Keratinocyte (primary cell): ENCODE measurements around the gene PTS. TPM values are rescaled to one million over a fixed set of nuclear protein-coding genes. Genes with fewer than 3 reads are reported as not detected.

Source experiments
- DNase-seq: peaks from one replicate; pipeline ENCODE4 v3.0.0-alpha.2; 2011; ENCODE audit warnings: low read depth, missing footprints, low spot score
- FAIRE-seq: peaks from 2 replicates; lab custom pipeline; 2011; peaks lifted over from hg19 to GRCh38; lab: Jason Lieb, UNC
- H2AFZ ChIP-seq: 2 replicates; pipeline ENCODE4 v1.6.0; 2012; ENCODE audit warnings: low read length, control low read depth, inconsistent platforms; ENCODE audit not compliant: control insufficient read depth
- H3K27ac ChIP-seq: 2 replicates; pipeline ENCODE4 v1.5.1; 2011; ENCODE audit warnings: low read length; ENCODE audit not compliant: control insufficient read depth, insufficient read depth
- H3K27me3 ChIP-seq: 3 replicates; pipeline ENCODE4 v1.6.0; 2011; ENCODE audit warnings: low read length; ENCODE audit not compliant: control insufficient read depth, insufficient read depth; ENCODE audit errors: extremely low read depth
- H3K36me3 ChIP-seq, 2 experiments: 2 replicates in 1 of 2; 3 replicates in 1 of 2; pipeline ENCODE4 v1.5.1; 2011; ENCODE audit warnings: low read length in 2 of 2, mild to moderate bottlenecking in 1 of 2; ENCODE audit not compliant: control insufficient read depth in 2 of 2, insufficient read depth in 2 of 2; ENCODE audit errors: extremely low read depth in 1 of 2
- H3K4me1 ChIP-seq: 3 replicates; pipeline ENCODE4 v1.5.1; 2011; ENCODE audit warnings: low read length; ENCODE audit not compliant: control insufficient read depth, insufficient read depth; ENCODE audit errors: extremely low read depth
- H3K4me2 ChIP-seq: 3 replicates; pipeline ENCODE4 v1.6.0; 2011; ENCODE audit warnings: low read depth, low read length; ENCODE audit not compliant: control insufficient read depth, insufficient read depth; ENCODE audit errors: extremely low read depth
- H3K4me3 ChIP-seq, 3 experiments: fragments of 200-600 bp in 1 of 3; sonication (generic) in 1 of 3; 2 replicates in 2 of 3; 3 replicates in 1 of 3; pipeline ENCODE4 v1.5.1; 2011 to 2016; ENCODE audit warnings: low read length in 3 of 3, mild to moderate bottlenecking in 3 of 3, control low read depth in 2 of 3, inconsistent platforms in 1 of 3, low read depth in 1 of 3, mixed read lengths in 1 of 3, mixed run types in 1 of 3, moderate library complexity in 1 of 3; ENCODE audit not compliant: control insufficient read depth in 2 of 3, insufficient read depth in 2 of 3; ENCODE audit errors: extremely low read depth in 1 of 3
- H3K79me2 ChIP-seq: 2 replicates; pipeline ENCODE4 v1.6.0; 2012; ENCODE audit warnings: low read length; ENCODE audit not compliant: control insufficient read depth, insufficient read depth
- H3K9ac ChIP-seq: 3 replicates; pipeline ENCODE4 v1.6.0; 2011; ENCODE audit warnings: low read length; ENCODE audit not compliant: control insufficient read depth, insufficient read depth; ENCODE audit errors: extremely low read depth
- H3K9me1 ChIP-seq: 3 replicates; pipeline ENCODE4 v1.6.0; 2011; ENCODE audit warnings: low read length; ENCODE audit not compliant: control insufficient read depth, insufficient read depth; ENCODE audit errors: extremely low read depth
- H3K9me3 ChIP-seq: 2 replicates; pipeline ENCODE4 v1.5.1; 2012; ENCODE audit warnings: low read depth, low read length; ENCODE audit not compliant: control insufficient read depth
- H4K20me1 ChIP-seq: 3 replicates; pipeline ENCODE4 v1.6.0; 2011; ENCODE audit warnings: low read length; ENCODE audit not compliant: control insufficient read depth, insufficient read depth; ENCODE audit errors: extremely low read depth
- EZH2 ChIP-seq: IDR thresholded peaks from one replicate; pipeline ENCODE4 v1.6.1; 2012; ENCODE audit warnings: inconsistent platforms, mild to moderate bottlenecking, low read length, moderate library complexity
- dilution Hi-C: fragments of 300-500 bp; cut with MboI; formaldehyde crosslinking; loops from one replicate; pipeline ENCODE4 v1.7.0; 2020; ENCODE audit warnings: low sequenced_read_pairs; ENCODE audit not compliant: extremely low pct_ligation_motif_present
- polyA plus RNA-seq, 5 experiments: library from polyadenylated mRNA; depleted of rRNA in 3 of 5; stranded (reverse) in 3 of 5; stranded (forward) in 1 of 5; unstranded in 1 of 5; fragments of >200 nt; gene quantifications; 1 replicate in 1 of 5; 2 replicates in 3 of 5; 3 replicates in 1 of 5; pipeline versions ENCODE4 v1.2.1 to v1.2.3, GENCODE V29; 2011 to 2012; ENCODE audit warnings: missing spikeins in 2 of 5, low read depth in 1 of 5, low replicate concordance in 1 of 5
- TF ChIP-seq, protein P1 (sequence below), 3 experiments: IDR thresholded peaks in 1 of 3; conservative IDR thresholded peaks in 1 of 3; optimal IDR thresholded peaks in 1 of 3; 2 replicates in 2 of 3; 3 replicates in 1 of 3; pipeline versions ENCODE3 to v1.5.1; 2011; ENCODE audit warnings: low read length in 3 of 3, mild to moderate bottlenecking in 3 of 3, moderate library complexity in 2 of 3, control low read depth in 1 of 3, inconsistent platforms in 1 of 3; ENCODE audit not compliant: insufficient read depth in 2 of 3; ENCODE audit errors: extremely low read depth in 1 of 3

PTS gene
- polyA plus RNA-seq, 1 donor (not counting 4 experiments of a cell fraction or from before 2014, with no cell fraction given), result 72.5 TPM

DNA sequence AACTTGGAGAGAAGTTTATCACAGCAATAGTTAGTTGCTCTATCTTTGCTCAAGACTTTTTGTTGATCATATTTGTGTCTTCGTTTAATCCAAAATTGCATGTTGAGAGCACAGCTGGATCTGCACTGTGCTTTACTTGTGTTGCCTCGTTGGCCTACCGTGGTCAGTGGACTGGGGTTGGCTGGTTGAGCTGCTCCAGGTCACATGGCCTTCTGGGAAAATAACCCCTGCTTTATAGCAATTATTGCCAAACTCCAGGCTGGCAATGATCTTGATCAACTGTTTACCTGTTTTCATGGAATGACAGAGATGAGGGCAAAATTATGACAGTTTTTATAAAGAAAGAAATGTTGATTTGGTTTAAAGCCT lies 40.2 kb downstream of the PTS start:
- Histone ChIP-seq H3K27ac (no peak overlapping the region), H3K4me1 (no peaks in the 10 kb centered on the region), H3K27me3 (no peaks in the 10 kb centered on the region), H3K79me2 (no peaks in the 10 kb centered on the region), H3K4me2 (no peak overlapping the region), H3K9ac (no peak overlapping the region), H4K20me1 (no peaks in the 10 kb centered on the region), H3K9me3 (no peaks in the 10 kb centered on the region), H2AFZ (no peak overlapping the region), H3K36me3 (no peaks in the 10 kb centered on the region), H3K4me3 (no peak overlapping the region), H3K9me1 (no peaks in the 10 kb centered on the region)
- FAIRE-seq, result no peak
- no peak for DNase-seq
- dilution Hi-C loops, result no loop called here
- TF ChIP-seq, protein P1, sequence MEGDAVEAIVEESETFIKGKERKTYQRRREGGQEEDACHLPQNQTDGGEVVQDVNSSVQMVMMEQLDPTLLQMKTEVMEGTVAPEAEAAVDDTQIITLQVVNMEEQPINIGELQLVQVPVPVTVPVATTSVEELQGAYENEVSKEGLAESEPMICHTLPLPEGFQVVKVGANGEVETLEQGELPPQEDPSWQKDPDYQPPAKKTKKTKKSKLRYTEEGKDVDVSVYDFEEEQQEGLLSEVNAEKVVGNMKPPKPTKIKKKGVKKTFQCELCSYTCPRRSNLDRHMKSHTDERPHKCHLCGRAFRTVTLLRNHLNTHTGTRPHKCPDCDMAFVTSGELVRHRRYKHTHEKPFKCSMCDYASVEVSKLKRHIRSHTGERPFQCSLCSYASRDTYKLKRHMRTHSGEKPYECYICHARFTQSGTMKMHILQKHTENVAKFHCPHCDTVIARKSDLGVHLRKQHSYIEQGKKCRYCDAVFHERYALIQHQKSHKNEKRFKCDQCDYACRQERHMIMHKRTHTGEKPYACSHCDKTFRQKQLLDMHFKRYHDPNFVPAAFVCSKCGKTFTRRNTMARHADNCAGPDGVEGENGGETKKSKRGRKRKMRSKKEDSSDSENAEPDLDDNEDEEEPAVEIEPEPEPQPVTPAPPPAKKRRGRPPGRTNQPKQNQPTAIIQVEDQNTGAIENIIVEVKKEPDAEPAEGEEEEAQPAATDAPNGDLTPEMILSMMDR (optimal IDR thresholded peaks at IDR 0.05 in 1 of 3, IDR thresholded peaks at IDR 0.05 in 1 of 3, conservative IDR thresholded peaks at IDR 0.05 in 1 of 3; ENCODE audit: extremely low read depth in 1 of 3, insufficient read depth in 2 of 3, low read length in 3 of 3), result no peak
- TF ChIP-seq EZH2, result no peak

DNA sequence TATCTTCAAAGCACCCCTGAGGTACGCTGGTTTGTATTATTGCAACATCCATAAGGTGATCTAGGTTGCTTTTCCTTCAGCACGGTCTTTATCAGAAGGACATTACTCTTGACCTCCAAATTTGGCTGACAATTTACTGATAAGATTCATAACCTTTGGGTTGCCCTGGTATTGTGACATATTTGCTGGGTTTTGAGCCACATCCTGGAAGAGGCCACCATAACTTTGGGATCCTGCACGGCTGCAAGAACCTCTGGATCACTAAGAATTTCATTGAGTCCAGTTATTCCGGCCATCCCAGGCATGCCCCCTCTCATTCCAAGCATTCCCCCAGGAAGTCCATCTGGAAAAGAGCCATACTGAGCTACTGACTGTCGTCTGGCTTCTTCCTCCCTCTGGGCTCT lies 41.0 kb downstream of the PTS start:
- FAIRE-seq (no peak), DNase-seq (no peak)
- Histone ChIP-seq H4K20me1 (no peaks in the 10 kb centered on the region), H3K27ac (no peak overlapping the region), H3K9ac (no peak overlapping the region), H3K79me2 (no peaks in the 10 kb centered on the region), H3K27me3 (no peaks in the 10 kb centered on the region), H3K4me1 (no peaks in the 10 kb centered on the region), H3K4me3 (no peak overlapping the region), H3K9me1 (no peaks in the 10 kb centered on the region), H3K36me3 (no peaks in the 10 kb centered on the region), H3K4me2 (no peak overlapping the region), H3K9me3 (no peaks in the 10 kb centered on the region), H2AFZ (no peak overlapping the region)
- dilution Hi-C loops, result no loop called here
- TF ChIP-seq, protein P1 (optimal IDR thresholded peaks at IDR 0.05 in 1 of 3, IDR thresholded peaks at IDR 0.05 in 1 of 3, conservative IDR thresholded peaks at IDR 0.05 in 1 of 3; ENCODE audit: extremely low read depth in 1 of 3, insufficient read depth in 2 of 3, low read length in 3 of 3), result no peak
- no peak for TF ChIP-seq EZH2
